GM21723 (cell line): ENCODE results near the gene SPG7.

Experiments
- ATAC-seq: cut with Tn5 transposase; IDR thresholded peaks from one replicate; pipeline ENCODE4 v1.9.1; 2021; ENCODE audit warnings: mild to moderate bottlenecking, moderate library complexity; ENCODE audit not compliant: unreplicated experiment

The SPG7 gene

DNA sequence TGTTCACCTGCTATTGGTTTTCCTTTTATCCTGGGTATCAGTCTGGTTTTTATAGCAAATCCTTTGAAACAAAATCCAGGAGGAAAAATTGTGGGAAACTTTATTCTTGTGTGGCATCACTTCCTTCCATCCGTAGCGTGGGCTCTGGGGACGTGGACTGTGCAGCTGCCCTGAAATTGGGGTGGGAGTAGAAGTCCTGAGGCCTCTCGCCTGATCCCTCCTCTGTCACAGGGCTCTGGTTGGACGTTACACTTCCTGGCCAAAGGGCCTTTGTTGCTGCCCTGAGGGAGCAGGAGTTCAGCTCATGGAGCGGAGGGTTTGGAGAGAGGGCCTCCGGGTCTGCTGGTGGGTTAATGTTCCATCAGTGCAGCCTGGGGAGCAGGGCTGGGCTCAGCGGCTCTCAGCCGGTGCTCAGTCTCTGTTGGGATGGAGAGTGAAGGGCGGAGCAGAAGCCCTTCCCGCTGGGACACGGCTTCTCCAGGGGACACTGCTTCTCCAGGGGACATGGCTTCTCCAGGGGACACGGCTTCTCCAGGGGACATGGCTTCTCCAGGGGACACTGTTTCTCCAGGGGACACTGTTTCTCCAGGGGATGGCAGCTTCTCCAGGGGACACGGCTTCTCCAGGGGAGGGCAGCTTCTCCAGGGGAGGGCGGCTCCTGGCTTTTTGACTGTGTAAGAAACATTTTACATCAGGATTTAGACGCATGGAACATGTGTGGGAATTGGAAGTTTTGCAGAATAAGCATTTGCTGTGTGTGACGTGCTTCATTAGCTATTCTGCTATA is 37.0 kb downstream of the SPG7 start:
- no peak for ATAC-seq

DNA sequence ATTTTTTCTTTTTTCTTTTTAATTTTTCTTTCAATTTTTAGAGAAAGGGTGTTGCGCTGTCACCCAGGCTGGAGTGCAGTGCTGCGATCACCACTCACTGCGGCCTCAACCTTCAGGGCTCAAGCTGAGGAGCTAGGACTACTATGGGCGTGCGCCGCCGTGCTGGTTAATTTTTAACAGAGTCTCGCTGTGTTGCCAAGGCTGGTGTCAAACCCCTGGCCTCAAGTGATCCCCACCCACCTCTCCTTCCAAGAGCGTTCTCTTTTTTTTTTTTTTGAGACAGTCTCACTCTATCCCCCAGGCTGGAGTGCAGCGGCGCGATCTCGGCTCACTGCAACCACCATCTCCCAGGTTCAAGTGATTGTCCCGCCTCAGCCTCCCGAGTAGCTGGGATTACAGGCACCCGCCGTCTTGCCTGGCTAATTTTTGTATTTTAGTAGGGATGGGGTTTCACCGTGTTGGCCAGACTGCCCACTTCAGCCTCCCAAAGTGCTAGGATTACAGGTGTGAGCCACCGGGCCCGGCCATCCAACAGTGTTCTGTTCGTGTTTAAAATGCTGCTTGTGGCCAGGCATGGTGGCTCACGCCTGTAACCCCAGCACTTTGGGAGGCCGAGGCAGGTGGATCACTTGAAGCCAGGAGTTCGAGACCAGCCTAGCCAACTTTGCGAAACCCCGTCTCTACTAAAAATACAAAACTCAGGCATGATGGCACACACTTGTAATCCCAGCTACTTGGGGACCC is 37.8 kb downstream of the SPG7 start:
- no peak for ATAC-seq

DNA sequence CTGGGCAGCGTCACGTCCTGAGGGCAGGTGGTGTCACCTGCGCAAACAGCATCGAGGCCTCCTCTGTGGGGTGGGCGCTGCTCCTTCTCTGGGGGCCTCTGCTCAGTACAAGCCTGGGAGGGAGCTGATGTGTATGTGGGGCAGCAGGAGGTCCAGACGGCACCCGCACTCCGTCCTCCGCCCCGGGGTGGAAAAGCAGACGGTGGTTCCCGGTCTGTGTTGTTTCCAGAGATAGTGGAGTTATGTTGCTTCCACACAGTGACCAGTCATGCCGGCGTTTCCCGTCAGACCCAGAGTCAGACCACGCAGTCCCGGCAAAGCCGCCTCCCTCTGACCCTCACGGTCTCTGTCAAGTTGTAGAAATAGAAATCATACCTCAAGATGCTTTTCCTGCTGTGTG is 38.6 kb downstream of the SPG7 start:
- no peak for ATAC-seq

DNA sequence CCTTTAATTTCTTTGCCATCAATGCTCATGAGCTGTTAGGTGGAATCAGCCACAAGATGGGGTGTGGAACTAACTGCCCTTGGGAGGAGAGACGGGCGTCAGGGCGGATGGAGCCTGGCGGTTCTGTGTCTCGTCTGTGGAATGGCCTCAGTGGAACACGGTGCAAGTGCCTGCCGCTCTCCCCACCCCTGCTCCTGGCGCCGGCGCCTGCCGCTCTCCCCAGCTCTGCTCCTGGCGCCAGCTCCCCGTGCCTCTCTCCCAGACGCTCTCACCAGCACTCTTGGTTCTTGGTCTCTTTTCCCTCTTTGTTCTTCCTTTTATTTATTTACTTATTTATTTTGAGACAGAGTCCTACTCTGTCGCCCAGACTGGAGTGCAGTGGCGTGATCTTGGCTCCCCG is 39.1 kb downstream of the SPG7 start:
- ATAC-seq, result no peak

DNA sequence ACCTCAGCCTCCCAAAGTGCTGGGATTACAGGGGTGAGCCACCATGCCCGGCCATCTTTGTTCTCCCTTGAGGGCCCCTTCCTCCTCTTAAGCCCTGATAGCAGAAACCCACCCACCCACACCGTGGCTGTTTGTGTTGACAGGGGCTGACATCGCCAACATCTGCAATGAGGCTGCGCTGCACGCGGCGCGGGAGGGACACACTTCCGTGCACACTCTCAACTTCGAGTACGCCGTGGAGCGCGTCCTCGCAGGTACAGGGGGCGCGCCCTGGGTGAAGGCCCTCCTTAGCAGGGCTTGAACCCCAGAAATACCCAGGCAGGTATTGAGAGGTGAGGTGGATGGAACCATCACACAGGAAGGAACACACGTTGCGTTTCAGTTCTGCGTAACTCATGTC is 39.7 kb downstream of the SPG7 start:
- ATAC-seq, result no peak

DNA sequence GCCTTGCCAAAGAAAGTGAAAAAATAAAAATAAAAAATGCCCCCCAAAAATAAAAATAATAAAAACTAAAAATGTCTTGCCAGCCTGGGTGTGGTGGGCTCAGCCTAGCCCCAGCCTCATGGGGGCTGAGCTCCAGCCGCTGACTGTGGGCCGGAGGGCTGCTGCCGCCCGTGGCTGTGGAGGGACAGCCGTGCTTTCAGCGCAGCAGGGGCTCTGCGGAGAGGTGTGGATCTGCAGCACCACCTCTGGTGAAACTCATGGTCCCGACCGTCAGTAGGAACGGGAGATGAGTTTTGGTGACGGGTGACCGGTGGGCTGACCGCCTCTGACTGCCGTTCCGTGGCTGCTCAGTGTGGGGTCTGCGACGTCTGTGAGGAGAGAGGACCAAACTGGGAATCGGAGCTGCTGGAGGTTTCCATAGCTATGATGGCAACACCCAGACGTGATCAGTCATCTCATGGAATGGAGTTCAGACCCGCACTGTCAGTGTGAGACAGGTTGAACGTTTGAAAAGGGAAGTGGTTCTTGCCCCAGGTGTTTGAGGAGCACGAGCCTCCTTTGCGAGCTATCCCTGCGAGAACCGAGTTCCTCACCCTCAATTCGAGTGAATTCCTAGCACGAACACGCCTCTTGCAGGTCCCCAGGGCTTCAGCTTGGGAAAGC is 40.3 kb downstream of the SPG7 start:
- no peak for ATAC-seq

DNA sequence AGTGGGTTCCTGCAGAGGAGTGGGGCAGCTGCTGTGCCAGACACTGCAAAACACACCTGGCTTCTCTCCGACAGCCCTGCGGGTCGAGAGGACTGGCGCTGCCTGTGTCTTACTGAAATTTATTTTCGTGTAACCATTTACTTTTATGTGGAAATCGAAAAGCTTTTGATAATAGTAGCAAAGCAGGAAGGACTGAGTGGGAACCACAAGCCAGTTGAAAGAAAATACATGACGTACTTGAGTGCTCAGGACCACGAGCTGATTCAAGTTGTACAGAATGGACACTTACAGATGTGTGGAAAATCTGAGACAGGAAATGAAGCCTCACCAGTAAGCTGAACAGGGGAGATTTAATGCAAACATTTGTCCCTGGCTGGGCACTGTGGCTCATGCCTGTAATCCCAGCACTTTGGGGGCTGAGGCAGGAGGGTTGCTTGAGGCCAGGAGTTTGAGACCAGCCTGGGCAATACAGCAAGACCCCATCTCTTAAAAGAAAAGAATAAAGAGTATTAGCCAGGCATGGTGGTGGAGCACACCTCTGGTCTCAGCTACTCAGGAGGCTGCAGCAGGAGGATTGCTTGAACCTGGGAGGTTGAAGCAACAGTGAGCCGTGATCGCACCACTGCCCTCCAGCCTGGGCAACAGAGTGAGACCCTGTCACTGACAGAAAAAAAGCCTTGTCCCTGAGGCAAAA is 41.0 kb downstream of the SPG7 start:
- ATAC-seq, result no peak

DNA sequence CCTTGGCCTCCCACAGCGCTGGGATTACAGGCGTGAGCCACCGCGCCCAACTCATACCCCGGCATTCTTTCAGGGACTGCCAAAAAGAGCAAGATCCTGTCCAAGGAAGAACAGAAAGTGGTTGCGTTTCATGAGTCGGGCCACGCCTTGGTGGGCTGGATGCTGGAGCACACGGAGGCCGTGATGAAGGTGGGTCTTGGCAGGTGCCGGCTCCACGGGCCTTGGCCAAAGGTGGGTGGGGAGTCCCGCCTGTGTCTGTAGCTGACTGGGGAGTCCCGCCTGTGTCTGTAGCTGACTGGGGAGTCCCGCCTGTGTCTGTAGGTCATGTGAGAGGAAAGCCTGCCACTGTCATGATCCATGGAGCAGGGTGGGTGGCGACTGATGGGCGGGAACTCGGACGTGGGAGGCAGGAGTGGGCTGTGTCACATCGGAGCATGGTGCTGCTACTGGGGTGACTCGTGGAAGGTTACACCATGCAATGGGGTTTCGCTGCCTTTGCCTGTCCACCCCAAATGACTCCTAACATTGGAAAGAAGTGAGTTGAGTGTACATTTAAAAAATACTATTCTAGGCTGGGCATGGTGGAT is 42.3 kb downstream of the SPG7 start:
- no peak for ATAC-seq

DNA sequence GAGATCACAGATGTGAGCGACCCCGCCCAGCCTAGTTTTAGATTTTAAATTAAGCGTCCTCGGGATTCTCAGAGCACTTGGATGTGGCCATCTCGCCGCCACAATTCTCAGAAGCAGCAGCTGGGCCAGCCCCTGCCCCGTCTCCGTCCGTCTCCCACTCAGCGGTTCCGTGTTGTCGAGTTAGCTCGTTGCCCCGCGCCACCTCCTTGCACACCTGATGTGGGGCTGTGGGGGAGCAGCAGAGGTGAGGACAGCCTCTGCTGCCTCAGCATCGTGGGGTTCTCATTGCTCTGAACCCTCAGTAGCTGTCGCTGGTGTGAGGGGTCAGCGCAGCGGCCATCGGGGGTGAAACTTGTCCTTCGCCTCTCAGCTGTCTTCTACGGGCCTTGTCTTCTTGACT is 44.1 kb downstream of the SPG7 start:
- ATAC-seq, result no peak

DNA sequence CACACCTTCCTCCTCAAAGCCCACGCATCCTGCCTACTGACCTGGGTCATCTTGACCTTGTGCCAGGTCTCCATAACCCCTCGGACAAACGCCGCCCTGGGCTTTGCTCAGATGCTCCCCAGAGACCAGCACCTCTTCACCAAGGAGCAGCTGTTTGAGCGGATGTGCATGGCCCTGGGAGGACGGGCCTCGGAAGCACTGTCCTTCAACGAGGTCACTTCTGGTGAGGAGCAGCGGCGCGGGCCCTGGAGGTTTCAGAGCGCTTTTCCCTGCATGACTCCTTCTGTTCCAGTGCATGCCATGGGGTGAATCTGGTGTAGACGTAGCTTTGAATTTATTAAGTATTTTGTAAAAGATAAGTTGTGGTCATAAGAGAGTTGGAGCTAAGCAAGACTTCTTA is 44.7 kb downstream of the SPG7 start:
- ATAC-seq, result no peak

DNA sequence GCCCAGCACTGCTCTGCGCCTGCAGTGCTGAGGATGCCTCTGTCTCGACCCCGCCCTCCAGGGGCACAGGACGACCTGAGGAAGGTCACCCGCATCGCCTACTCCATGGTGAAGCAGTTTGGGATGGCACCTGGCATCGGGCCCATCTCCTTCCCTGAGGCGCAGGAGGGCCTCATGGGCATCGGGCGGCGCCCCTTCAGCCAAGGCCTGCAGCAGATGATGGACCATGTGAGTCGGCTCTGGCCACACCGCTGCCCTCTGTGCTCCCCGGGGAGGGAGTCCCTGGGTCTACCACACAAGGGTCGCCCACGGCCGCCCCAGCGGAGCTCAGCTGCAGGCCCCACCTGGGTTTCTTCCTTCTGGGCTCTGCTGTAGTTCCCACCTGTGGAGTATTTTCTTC is 45.5 kb downstream of the SPG7 start:
- ATAC-seq, result no peak

DNA sequence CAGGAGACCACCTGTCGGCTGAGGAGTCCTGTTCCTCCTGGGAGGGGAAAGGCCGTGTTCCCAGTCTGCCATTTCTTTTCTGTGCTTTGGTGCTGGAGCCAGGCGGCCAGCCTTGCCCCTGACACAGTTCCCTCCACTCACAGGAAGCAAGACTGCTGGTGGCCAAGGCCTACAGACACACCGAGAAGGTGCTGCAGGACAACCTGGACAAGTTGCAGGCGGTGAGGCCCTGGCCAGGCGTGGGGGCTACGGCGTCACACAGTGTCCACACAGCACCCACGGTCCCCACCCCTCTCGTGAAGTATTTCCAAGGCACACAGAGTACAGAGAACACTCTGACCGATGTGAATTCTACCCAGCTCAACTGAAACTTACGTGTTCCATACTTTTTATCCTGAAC is 46.1 kb downstream of the SPG7 start:
- ATAC-seq, result no peak

DNA sequence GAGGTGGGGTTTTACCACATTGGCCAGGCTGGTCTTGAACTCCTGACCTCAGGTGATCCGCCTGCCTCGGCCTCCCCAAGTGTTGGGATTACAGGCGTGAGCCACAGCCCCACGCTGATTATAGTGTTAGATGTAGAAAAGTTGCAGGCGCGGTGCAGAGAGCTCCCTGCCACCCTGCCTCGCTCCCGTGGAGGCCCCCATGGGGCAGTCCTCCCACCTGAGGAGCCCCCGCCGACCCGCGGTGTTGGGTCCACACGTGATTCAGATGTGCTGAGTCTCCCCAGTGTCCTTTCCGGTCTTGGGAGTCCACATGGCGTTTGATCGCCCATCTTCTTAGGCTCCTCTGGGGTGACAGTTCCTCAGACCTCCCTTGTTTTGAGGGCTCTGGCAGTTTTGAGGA is 47.1 kb downstream of the SPG7 start:
- no peak for ATAC-seq

DNA sequence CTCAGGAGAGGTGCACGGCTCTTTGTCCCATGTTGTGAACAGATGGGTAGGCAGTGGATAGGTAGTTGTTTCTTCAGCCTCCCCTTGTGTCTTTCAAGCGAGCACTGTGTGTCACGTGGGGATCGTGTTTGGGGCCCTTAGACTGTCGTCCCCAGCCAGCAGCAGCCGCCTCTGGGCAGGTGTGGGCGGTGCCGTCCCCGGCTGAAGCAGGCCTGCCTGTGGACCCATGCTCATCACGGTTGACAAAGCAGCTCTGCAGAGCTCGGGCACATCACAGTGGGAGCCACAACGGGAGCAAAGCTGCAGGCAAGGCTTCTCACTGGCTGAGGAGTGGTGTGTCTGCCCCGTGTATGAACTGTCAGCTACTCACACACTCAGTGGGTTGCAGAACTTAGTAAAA is 47.6 kb downstream of the SPG7 start:
- ATAC-seq, result no peak

DNA sequence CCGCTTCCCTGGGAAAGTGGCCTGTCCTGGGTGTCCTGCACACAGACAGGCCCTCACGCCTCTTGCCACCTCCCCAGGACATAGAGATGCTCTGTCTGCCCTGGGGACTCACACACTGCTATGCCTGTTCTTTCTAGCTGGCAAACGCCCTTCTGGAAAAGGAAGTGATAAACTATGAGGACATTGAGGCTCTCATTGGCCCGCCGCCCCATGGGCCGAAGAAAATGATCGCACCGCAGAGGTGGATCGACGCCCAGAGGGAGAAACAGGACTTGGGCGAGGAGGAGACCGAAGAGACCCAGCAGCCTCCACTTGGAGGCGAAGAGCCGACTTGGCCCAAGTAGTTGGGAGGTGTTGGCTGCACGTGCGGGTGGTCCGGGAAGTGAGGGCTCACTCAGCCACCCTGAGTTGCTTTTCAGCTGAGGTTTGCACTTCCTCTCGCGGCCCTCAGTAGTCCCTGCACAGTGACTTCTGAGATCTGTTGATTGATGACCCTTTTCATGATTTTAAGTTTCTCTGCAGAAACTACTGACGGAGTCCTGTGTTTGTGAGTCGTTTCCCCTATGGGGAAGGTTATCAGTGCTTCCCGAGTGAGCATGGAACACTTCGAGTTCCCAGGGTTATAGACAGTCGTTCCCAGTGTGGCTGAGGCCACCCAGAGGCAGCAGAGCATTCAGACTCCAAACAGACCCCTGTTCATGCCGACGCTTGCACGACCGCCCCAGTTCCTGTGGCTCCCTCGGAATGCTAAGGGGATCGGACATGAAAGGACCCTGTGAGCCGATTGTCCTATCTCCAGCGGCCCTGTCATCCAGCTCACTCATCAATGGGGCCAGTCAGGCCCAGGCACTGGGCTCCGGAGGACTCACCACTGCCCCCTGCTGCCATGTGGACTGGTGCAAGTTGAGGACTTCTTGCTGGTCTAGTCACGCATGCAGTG is 48.8 kb downstream of the SPG7 start:
- no peak for ATAC-seq

DNA sequence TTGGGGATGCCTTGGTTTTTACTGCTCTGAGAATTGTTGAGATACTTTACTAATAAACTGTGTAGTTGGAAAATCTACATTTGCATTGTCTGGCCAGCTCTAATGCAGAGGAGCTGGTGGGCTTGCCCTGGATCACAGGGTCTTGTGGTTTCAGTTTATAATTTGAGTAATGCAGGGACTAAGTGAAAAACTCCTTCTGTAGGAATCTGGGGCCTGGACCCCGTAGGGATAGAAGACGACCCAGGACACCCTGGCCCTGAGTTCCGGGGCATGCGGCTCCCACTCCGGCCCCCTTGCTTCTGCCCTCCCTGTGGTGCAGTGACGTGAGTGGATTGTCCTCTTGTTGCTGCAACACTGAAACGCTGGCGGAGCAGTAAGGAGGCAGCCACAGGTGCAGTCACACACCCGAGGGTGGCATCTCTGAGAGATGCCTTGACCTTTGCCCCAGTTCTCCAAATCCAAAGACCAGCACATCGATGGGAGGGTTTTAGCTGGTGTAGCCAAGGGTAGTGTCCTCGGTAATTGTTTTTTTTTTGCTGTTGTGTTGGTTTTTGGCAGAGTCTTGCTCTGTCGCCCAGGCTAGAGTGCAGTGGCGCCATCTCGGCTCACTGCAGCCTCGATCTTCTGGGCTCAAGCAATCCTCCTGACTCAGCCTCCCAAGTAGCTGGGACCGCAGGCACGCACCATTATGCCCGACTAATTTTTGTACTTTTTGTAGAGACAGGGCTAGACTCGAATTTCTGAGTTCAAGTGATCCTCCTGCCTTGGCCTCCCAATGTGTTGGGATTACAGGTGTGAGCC is 49.7 kb downstream of the SPG7 start:
- no peak for ATAC-seq

DNA sequence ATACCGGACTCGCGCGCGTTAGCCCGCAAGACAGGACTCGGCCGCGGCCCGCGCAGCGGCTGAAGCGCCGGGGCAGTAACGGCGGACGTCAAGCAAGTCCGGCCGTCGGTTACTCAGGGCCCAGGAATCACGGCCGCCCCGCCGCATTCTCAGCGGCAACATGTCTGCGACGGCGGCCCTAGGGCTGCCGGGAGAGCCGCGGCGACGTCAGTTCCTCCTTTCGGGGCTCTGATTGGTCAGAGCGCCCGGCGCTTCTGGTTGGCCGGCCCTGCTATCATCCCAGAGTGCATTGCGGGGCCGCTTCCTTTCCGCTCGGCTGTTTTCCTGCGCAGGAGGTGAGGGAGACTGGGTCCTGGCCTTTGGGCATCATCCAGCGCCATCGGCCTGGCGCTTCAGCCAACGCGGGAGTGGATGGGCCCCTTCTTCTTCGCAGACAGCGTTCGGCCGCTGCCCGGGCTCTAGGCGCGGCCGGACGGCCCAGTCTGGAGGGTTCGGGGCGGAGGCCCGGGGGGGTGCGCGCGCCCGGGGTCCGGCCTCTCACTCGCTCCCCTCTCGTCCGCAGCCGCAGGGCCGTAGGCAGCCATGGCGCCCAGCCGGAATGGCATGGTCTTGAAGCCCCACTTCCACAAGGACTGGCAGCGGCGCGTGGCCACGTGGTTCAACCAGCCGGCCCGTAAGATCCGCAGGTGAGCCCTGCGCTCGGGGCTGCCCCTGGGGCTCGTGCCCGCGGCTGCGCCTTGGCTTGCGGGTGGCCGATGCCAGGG is 52.4 kb downstream of the SPG7 start, which contains the start of gene RPL13:
Gene RPL13 (plus strand): TSS at position 305 of the 764 bp plus-strand sequence. CDS start 278 bp downstream, at position 583.
- peak; percentile 83 for ATAC-seq
